ENCODE measurements around the gene ACTN1. TPM values are rescaled to one million over a fixed set of nuclear protein-coding genes. Genes with fewer than 3 reads are reported as not detected.

The ACTN1 gene
- total and polyA plus RNA-seq, 2 of the 8 experiments (the other 6 are each of a cell fraction or from before 2014, with no cell fraction given), result 236 to 262 TPM

- TF ChIP-seq RAD21 (IDR thresholded peaks at IDR 0.05 in 1 of 2, conservative IDR thresholded peaks at IDR 0.05 in 1 of 2; ENCODE audit: low read depth in 2 of 2, low read length in 2 of 2) (peak in 1 of 2 experiments; percentile 27; a peak in 1 of 4 replicates), NRF1 (IDR thresholded peaks at IDR 0.05; ENCODE audit: low read depth, low read length) (no peak), EZH2 (IDR thresholded peaks at IDR 0.05; ENCODE audit: low read depth, low read length, severe bottlenecking) (no peak), MAX (IDR thresholded peaks at IDR 0.05) (peak; percentile 53), BACH1 (IDR thresholded peaks at IDR 0.05; ENCODE audit: low read length) (no peak), CTCF (IDR thresholded peaks at IDR 0.05; ENCODE audit: control extremely low read depth in 1 of 3, insufficient read depth in 1 of 3, low read depth in 1 of 3, low read length in 3 of 3) (peak in 1 of 3 experiments; percentile 37; a peak in 2 of 4 replicates), KDM4A (IDR thresholded peaks at IDR 0.05; ENCODE audit: low read depth, low read length, severe bottlenecking) (no peak), PHF8 (conservative IDR thresholded peaks at IDR 0.05; ENCODE audit: low read depth, low read length) (no peak; the same call in 1 of the 2 replicates), SAP30 (IDR thresholded peaks at IDR 0.05; ENCODE audit: insufficient read depth, insufficient replicate concordance, low read length) (no peak), POLR2AphosphoS5 (IDR thresholded peaks at IDR 0.05; ENCODE audit: low read depth, low read length) (peak; percentile 63; the same call in 1 of the 2 replicates), RXRA (IDR thresholded peaks at IDR 0.05; ENCODE audit: insufficient read depth, low read depth, low read length) (no peak)
These were observed 1.4 kb downstream of the ACTN1 start (continued) for GRCh38 chr14:68977718-68978171.

Data from H1 (cell line).